Astrocyte of the spinal cord (primary cell): ENCODE data around the gene ITGA8.
A peak's percentile ranks its signal among the peaks of the same experiment; 100 is the strongest.

Source experiments
- DNase-seq: peaks from one replicate; pipeline ENCODE4 v3.0.0; 2011; ENCODE audit warnings: low read depth, low spot score
- H3K4me3 ChIP-seq: 2 replicates; pipeline ENCODE4 v1.5.1; 2011; ENCODE audit warnings: low read depth, mild to moderate bottlenecking, low read length, moderate library complexity
- in situ Hi-C: cut with HindIII; loops from 2 replicates; pipeline ENCODE4 v1.10.0; 2017; ENCODE audit warnings: low sequenced_read_pairs
- TF ChIP-seq, protein P1 (sequence below): IDR thresholded peaks from 2 replicates; pipeline ENCODE4 v1.5.1; 2012; ENCODE audit warnings: low read depth, mild to moderate bottlenecking, low read length, inconsistent platforms

ITGA8 gene

DNA sequence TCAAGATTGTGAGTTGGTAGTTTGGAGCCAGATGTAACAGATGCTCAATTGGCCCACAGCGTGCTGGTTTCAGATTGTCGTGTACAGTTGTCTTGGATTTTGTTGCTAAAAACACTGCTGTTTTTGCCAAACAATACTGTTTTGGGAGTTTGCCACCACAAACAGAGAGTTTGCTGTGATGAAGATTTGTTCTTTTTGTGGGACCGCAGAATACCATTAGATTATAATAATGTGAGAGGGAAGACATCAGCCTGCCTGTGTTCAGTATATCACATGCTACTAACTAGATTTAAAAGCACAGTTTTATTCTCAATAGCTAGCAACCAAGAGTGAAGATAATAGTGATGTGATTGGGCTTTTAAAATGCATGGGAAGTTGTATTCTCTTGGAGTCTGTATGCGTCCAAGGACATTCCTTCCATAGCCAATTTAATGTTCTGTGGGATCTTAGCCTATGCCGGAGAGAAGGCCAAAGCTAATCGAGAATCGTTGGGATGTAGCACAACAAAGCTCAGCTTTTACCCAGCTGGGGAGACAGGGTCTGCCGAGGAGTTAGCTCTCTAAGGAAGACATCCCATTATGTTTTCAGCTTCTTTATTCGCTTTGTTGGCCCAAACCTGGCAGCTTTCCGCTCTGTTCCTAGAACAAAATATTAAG is 18.7 kb upstream of the ITGA8 start:
- TF ChIP-seq, protein P1, sequence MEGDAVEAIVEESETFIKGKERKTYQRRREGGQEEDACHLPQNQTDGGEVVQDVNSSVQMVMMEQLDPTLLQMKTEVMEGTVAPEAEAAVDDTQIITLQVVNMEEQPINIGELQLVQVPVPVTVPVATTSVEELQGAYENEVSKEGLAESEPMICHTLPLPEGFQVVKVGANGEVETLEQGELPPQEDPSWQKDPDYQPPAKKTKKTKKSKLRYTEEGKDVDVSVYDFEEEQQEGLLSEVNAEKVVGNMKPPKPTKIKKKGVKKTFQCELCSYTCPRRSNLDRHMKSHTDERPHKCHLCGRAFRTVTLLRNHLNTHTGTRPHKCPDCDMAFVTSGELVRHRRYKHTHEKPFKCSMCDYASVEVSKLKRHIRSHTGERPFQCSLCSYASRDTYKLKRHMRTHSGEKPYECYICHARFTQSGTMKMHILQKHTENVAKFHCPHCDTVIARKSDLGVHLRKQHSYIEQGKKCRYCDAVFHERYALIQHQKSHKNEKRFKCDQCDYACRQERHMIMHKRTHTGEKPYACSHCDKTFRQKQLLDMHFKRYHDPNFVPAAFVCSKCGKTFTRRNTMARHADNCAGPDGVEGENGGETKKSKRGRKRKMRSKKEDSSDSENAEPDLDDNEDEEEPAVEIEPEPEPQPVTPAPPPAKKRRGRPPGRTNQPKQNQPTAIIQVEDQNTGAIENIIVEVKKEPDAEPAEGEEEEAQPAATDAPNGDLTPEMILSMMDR, result no peak
- in situ Hi-C loops, result no loop called here
- peak; percentile 54 for DNase-seq
- H3K4me3 ChIP-seq, result no peak overlapping the region

DNA sequence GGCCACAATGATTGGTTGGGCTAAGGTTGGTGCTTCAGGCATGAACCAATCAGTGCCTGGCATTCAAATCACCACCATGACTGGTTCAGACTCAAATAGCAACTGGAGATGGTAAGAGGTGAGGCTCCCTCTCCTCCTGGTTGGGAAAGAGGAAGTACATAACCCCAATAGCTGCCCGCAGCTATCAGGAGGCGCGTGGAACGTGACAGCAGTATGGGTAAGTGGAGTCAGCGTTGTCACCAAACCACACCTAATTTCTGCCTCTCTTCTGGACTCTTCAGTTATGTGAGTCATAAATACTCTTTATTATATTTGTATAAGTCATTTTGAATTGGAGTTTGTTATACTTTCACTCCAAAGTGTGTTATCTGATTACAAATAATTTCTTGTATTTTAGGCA is 17.9 kb upstream of the ITGA8 start:
- TF ChIP-seq, protein P1, result no peak
- DNase-seq, result no peak
- no peak overlapping the region for H3K4me3 ChIP-seq
- in situ Hi-C loops, result no loop called here

DNA sequence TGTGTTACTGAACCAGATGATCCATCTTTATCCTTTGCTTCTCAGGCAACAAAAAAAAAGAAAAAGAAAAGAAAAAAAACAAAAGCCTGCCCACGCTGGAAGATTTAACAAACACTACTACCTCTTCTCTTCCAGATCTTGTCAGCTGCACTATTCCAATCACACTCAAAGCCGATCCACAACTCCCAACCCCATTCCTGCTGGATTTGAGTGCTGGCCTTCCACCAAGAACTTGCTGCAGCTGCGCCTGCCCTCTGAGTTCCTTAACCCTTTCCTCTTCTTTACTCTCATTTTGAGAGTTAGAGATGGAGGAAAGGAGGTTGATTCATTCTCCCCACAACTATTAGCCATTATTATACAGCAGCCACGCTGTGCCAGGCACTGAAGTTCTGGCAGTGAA is 16.0 kb upstream of the ITGA8 start:
- H3K4me3 ChIP-seq, result no peak overlapping the region
- in situ Hi-C loops, result no loop called here
- DNase-seq, result no peak
- TF ChIP-seq, protein P1, result no peak

DNA sequence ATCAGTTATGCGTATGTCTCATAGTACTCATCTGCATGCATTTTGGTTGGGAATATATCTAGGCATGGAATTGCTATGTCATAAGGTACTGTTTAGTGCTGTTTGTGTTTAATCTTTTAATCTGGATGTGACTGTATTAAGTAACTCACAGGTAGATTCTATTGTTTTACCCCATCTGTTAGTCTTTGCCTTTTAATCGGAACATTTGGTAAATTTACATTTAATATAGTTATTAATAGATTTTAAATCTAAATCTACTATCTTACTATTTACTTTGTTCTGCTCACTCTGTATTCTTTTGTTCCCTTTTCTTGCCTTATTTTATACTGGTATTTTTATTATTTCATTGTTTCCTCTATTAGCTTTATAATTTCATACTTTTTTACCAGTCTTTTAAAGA is 10.6 kb upstream of the ITGA8 start:
- in situ Hi-C loops, result no loop called here
- no peak overlapping the region for H3K4me3 ChIP-seq
- TF ChIP-seq, protein P1, result no peak
- no peak for DNase-seq

DNA sequence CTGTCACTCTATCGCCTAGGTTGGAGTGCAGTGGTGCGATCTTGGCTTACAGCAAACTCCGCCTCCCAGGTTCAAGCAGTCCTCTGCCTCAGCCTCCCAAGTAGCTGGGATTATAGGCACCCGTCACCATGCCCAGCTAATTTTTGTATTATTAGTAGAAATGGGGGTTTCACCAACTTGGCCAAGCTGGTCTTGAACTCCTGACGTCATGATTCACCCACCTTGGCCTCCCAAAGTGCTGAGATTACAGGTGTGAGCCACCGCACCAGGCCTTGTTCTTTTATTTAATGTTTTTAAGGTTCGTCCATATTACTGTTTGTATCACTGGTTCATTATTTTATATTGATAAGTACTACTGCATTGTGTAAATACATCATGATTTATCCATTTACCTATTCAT is 10.2 kb upstream of the ITGA8 start:
- TF ChIP-seq, protein P1, result no peak
- DNase-seq, result no peak
- in situ Hi-C loops, result no loop called here
- no peak overlapping the region for H3K4me3 ChIP-seq

DNA sequence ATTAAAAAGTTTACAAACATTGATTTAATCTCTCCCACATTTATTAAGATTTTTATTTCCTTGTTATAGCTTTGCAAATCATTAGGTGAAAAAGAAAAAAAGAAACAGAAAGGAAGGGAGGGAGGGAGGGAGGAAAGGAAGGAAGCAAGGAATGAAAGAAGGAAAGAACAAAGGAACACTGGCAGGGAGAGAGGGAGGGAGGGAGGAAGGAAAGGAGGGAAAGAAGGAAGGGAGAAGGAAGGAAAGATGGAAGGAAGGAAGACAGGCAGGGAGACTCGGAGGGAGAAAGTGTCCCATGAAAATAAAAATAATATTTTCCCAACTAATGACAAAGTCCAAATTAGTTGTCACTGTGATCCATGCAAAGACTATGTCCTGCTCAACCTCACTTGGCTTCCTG is 6.3 kb upstream of the ITGA8 start:
- no peak for DNase-seq
- TF ChIP-seq, protein P1, result no peak
- in situ Hi-C loops, result no loop called here
- H3K4me3 ChIP-seq, result no peak overlapping the region
